HS-5 (cell line): ENCODE measurements around the gene UCP2.

Experiments used
- DNase-seq: peaks from one replicate; pipeline ENCODE4 v3.0.0-alpha.2; 2012; ENCODE audit warnings: low read depth

UCP2 gene

DNA sequence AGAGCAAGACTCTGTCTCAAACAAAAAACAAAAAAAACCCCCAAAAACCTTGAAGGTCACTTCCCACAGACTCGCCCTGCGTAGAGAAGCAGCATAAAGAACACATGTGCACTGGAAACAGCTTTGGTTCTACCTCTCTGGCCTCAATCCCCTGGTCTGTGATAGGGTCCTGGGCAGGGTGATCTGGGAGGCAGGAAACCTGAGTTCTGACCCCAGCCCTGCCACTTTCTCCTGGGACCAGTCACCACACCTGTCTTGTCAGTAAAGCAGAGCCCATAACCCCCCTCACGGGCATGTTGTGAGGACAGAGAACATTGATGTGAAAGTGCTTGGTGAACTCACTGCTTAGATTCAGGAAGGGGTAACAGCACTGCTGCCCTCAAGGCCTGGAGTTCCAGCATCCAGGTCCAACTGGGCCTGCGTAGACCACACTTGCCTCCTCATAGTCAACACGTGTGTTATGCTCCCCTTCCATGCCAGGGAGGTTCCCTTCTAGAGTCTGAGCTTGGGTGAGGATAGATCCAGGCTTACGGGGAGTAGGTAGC lies 11.4 kb downstream of the UCP2 start:
- DNase-seq: no peak

GRCh38 chr11:73969991-73970800 lies 12.4 kb downstream of the UCP2 start:
- DNase-seq: no peak

- no peak for DNase-seq
Observed at GRCh38 chr11:73969091-73969490, 13.6 kb downstream of the UCP2 start.

DNA sequence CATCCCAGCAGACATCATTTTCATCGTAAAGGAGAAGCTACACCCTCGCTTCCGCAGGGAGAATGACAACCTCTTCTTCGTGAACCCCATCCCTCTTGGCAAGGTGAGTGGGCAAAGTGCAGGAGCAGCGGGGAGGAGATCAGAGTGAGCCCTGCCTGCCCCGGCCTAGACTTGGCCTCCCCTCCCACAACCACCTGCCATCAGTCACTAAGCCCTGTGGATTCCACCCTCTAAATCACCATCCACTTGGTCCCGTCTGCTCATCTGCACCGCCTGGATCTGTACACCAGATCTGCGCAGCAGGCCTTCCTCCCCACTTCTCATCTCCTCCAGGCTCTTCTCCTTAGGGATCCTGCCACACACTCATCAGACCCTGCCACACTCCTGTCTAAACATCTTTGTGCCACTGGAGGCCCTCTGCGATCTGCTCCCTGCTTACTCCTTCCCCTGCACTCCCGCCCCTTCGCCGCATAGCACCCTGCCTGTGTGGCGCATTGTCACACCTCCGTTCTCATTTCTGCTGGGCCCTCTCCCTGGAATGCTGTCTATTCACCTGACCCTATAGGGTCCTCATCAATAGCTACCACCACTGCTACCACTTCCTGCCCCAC lies 14.2 kb downstream of the UCP2 start:
- DNase-seq: no peak

DNA sequence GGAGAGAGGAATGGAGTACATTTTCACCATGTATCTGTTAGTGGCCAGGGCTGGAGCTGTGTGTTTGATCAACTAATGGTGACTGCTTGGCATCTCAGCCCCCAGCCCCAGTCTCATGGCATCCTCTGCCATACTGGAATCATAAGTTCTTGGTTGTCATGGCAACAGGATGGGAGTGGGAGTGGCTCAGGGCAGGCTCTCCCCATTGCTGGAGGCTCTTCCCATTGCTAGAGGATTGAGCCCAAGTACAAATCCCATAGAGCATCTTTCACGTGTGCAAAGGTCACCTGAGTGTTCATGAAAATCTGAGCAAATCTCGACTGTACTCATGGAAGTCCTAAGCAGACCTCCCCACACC lies 16.9 kb downstream of the UCP2 start:
- DNase-seq: no peak

DNA sequence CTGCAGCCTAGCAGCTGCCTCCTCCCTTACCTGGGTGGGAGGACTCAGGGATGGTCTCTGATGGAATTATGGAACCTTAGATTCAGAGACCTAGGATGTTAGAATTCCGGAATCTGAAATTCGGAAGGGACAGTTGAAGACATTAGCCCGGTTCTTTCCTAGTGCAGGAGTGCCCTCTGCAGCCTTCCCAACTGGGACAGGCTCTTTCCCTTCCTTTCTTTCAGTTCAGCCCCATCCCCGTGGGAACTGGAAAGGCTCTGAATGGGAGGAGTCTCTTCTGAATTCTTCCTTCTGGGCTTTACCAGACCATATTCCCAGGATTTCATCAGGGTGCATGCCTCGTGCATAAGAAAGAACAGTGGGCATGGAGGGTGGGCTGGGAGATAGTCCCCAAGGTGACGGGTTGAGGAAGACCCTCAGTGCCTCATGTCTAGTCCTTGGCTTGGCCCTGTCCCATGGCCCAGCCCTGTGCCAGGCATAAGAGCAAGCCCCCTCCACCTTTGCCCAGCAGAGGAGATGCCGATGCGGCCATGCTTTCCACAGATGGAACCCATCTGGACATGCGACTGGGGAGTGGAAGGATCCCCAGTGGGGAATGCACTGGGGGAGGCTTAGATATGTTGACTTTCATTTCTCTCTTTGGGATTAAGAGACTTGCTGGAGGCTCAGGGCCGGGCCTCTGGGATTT lies 17.4 kb downstream of the UCP2 start:
- no peak for DNase-seq

DNA sequence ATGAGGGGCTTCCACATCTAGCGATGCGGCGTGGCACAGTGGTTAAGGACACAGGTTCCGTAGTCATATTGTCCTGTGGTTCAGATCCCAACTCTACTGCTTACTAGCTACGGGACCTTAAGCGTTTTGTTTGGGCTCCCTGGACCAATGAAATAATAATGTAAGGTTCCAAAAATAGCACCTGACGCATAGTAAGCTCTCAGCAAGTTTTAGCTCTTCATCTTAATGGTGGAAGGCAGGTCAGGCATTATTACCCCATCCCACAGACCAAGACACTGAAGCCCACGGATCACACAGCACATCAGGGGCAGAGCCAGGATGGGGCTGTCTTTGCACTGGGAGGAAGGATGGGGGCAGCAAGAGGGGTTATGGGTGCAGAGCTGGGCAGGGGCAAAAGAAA lies 18.8 kb downstream of the UCP2 start:
- DNase-seq: no peak

GRCh38 chr11:73962101-73962705 lies 20.4 kb downstream of the UCP2 start:
- DNase-seq: no peak

GRCh38 chr11:73961321-73961720 lies 21.3 kb downstream of the UCP2 start:
- DNase-seq: no peak

- no peak for DNase-seq
Observed at GRCh38 chr11:73958521-73959141, 24.0 kb downstream of the UCP2 start.

GRCh38 chr11:73957654-73958361 lies 24.8 kb downstream of the UCP2 start:
- DNase-seq: no peak

GRCh38 chr11:73956876-73957653 lies 25.6 kb downstream of the UCP2 start:
- no peak for DNase-seq

GRCh38 chr11:73951797-73952196 lies 30.8 kb downstream of the UCP2 start:
- no peak for DNase-seq

DNA sequence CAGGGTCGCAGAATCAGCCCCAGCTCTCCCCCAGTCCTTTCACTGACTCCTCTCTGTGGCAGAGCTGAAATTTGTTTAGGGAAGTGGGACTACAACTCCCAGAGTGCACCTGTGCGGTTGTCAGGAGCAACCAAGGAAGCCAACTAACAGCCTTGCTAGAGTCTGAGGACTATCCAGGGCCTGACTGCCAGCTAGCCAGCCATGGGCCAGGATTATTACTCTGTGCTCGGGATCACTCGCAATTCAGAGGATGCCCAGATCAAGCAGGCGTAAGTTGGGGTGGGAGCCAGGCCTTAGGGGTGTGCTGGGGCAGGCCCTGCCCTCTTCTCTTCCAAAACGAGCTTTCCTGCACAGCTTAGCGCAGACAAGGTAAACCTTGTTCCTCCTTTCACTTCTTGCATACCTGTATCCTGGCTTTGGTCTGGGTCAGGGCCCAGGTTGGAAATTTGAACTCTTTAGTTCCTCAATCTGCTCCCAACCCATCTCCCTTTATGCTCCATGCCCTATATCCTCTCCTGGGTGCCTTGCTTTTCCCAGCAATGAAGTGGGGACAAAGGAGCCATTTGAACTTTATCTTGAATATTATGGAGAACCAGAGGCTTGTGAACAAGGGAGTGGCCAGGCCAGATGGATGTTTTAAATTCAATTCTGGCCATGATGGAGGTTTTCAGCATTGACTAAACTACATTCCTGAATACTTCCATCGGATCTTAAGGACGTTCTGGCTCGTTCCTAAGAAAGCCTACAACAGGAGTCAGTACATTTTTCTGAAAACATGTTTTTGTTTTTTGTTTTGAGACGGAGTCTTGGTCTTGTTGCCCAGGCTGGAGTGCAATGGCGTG lies 31.6 kb downstream of the UCP2 start, which contains the start of gene DNAJB13:
DNAJB13 (plus strand) TSS at position 158 of the 842 bp plus-strand sequence; CDS start at position 202, 44 bp downstream.
- DNase-seq: no peak

DNA sequence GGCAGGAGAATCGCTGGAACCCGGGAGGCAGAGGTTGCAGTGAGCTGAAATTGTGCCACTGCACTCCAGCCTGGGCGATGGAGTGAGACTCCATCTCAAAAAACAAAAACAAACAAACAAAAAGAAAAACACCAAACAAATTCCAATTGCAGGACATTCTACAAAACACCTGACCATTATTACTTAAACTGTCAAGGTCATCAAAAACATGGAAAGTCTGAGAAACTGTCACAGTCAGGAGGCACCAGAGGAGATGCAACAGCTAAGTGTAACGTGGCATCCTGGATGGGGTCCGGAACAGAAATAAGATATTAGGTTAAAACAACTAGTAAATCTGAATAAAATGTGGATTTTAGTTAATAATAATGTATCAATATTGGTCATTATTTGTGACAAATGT lies 32.7 kb downstream of the UCP2 start:
- DNase-seq: no peak

GRCh38 chr11:73949246-73949645 lies 33.4 kb downstream of the UCP2 start:
- no peak for DNase-seq

DNA sequence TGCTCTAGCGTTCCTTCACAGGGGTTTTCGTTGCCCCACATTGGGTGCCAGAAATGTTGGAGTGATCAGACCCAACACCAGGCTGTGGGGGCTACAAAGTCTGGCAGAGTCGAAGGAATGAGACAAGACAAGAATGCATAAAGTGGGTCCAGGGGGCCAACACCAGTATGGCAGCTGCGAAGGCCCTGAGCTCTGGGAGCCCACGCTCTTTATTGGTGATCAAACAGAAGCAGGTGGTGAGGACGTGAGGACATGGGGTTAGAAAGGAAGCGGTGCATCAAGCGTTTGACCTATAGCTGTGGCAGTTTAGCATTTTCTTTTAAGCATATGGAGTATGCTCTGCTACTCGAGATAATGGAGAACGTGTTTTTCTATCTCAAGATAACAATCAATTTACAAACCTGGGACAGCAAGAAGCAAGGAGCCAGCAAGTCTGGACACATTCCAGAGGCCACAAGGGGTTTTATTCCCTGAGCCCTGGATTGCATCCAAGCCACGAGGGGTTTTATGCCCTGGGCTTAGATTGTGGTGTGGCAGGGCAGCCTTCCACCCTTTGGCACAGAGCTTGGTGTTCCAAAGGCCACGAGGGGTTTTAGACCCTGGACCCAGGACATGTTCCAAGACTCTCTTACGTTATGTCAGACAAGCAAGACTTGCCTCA lies 35.7 kb downstream of the UCP2 start:
- no peak for DNase-seq

DNA sequence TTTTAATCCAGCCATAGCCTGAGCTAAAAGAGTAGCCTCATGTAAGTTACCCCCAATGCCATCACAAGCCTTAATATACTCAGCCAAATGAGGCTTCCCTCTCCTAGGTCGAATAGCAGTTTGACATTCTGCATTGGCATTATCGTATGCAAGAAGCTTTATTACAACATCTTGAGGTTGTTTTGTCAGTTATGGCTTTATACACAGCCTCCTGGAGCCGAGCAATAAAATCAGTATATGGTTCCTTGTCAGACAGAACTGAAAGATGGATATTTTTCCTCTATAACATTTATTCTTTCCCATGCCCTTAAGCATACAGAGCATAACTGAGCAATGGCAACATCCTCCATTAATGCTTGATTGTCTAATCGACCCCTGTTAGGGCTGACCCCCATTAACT lies 37.2 kb downstream of the UCP2 start:
- no peak for DNase-seq

DNA sequence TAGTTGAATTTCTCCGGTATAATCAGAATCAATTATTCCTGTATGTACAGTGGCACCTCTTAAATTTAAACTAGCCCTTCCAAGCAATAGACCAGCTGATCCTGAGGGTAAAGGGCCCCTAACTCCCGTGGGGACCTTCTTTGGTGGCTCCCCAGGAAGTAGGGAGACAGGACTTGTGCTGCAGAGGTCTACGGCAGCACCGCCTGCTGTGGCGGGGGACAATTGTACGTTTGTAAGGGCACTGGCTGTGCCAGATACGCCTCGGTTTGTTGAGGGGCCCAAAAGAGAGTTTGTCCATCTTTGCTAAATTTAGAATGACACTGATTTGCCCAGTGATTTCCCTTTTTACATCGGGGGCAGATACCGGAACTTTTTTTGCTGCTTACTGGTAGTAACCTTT lies 37.7 kb downstream of the UCP2 start:
- no peak for DNase-seq
